ENCODE measurements around the gene ZNF200. TPM values are rescaled to one million over a fixed set of nuclear protein-coding genes. Genes with fewer than 3 reads are reported as not detected.

Gene ZNF200
- total and polyA plus RNA-seq, 2 donors (not counting 3 experiments of a cell fraction or from before 2014, with no cell fraction given): 2.8 to 10.0 TPM

- H3K27me3 ChIP-seq (ENCODE audit: control insufficient read depth in 2 of 2, insufficient read depth in 2 of 2, low read length in 2 of 2): peaks cover 10% of the 10 kb centered on the region in 2 experiments
- H2AFZ ChIP-seq (ENCODE audit: low read depth, low read length): no peak overlapping the region
- no peaks in the 10 kb centered on the region for H4K20me1 ChIP-seq (replicated peaks; ENCODE audit: control insufficient read depth, extremely low read depth, insufficient read depth, low read length)
- FAIRE-seq (no peak), DNase-seq (ENCODE audit: low read depth, low spot score) (no peak)
- dilution Hi-C loops (cut with MboI; ENCODE audit: extremely low pct_ligation_motif_present, low sequenced_read_pairs): no loop called here
- no peak overlapping the region for H3K4me3 ChIP-seq (replicated peaks in 1 of 3; ENCODE audit: insufficient read depth in 1 of 3, low read depth in 1 of 3, low read length in 3 of 3)
- H3K4me2 ChIP-seq (ENCODE audit: insufficient read depth, low read length): no peak overlapping the region
- H3K9ac ChIP-seq (replicated peaks; ENCODE audit: extremely low read depth, insufficient read depth, low read length): no peak overlapping the region
- no peaks in the 10 kb centered on the region for H3K9me1 ChIP-seq (replicated peaks; ENCODE audit: control insufficient read depth, extremely low read depth, insufficient read depth, low read length)
- H3K4me1 ChIP-seq (ENCODE audit: control insufficient read depth, extremely low read depth, insufficient read depth, low read length): peaks cover 15% of the 10 kb centered on the region
- no peak overlapping the region for H3K27ac ChIP-seq (ENCODE audit: insufficient read depth, low read depth, low read length)
- ChIA-PET CTCF (interaction anchor here (2.9 kb wide), 1 partner anchor 9 kb away, joined by 11 read pairs; no protein-coding TSS in a partner anchor), POLR2A (interaction anchor here (0.7 kb wide), 1 partner anchor 12 kb away, joined by 3 read pairs; no protein-coding TSS in a partner anchor)
- intact Hi-C loops (cut with micrococcal nuclease): loop anchor here (5.0 kb wide), 1 partner anchor 277 kb away; no protein-coding TSS in a partner anchor
- no peaks in the 10 kb centered on the region for H3K36me3 ChIP-seq (ENCODE audit: control insufficient read depth in 2 of 2, extremely low read depth in 1 of 2, insufficient read depth in 2 of 2, low read length in 2 of 2)
- BruUV-seq (replicated peaks): no TSS peak
- no peaks in the 10 kb centered on the region for H3K79me2 ChIP-seq (ENCODE audit: control insufficient read depth, insufficient read depth, low read length)
- TF ChIP-seq FOS (IDR thresholded peaks at IDR 0.05; ENCODE audit: borderline replicate concordance, insufficient read depth, low read length): no peak
- no peak for TF ChIP-seq JUN (IDR thresholded peaks at IDR 0.05; ENCODE audit: borderline replicate concordance, insufficient read depth, insufficient read length, low read depth)
- no peaks in the 10 kb centered on the region for H3K9me3 ChIP-seq (replicated peaks; ENCODE audit: control insufficient read depth, insufficient read depth, low read length)
Observed at GRCh38 chr16:3180445-3180878, 54.5 kb downstream of the ZNF200 start.

GRCh38 chr16:3179651-3180050 is 55.3 kb downstream of the ZNF200 start:
- peaks cover 18% of the 10 kb centered on the region for H3K4me1 ChIP-seq (ENCODE audit: control insufficient read depth, extremely low read depth, insufficient read depth, low read length)
- POLR2A ChIA-PET: interaction anchor here (0.6 to 0.7 kb wide), 2 partner anchors 45 to 253 kb away, joined by 5 to 8 read pairs; partner anchors contain the start of gene ZNF213
- BruUV-seq (replicated peaks): no TSS peak
- CTCF ChIA-PET: no interaction called here
- no peaks in the 10 kb centered on the region for H4K20me1 ChIP-seq (replicated peaks; ENCODE audit: control insufficient read depth, extremely low read depth, insufficient read depth, low read length)
- H3K79me2 ChIP-seq (ENCODE audit: control insufficient read depth, insufficient read depth, low read length): no peaks in the 10 kb centered on the region
- no peak overlapping the region for H3K4me2 ChIP-seq (ENCODE audit: insufficient read depth, low read length)
- no peak for TF ChIP-seq MYC (IDR thresholded peaks at IDR 0.05; ENCODE audit: low read depth, low read length)
- TF ChIP-seq POLR2AphosphoS5 (IDR thresholded peaks at IDR 0.05; ENCODE audit: insufficient read depth, low read depth, low read length): no peak
- no peak for TF ChIP-seq EZH2 (IDR thresholded peaks at IDR 0.05; ENCODE audit: borderline replicate concordance, low read depth, low read length, severe bottlenecking)
- DNase-seq (ENCODE audit: low read depth, low spot score): no peak
- no peaks in the 10 kb centered on the region for H3K9me1 ChIP-seq (replicated peaks; ENCODE audit: control insufficient read depth, extremely low read depth, insufficient read depth, low read length)
- H3K9me3 ChIP-seq (replicated peaks; ENCODE audit: control insufficient read depth, insufficient read depth, low read length): no peaks in the 10 kb centered on the region
- H3K36me3 ChIP-seq (ENCODE audit: control insufficient read depth in 2 of 2, extremely low read depth in 1 of 2, insufficient read depth in 2 of 2, low read length in 2 of 2): no peaks in the 10 kb centered on the region
- dilution Hi-C loops (cut with MboI; ENCODE audit: extremely low pct_ligation_motif_present, low sequenced_read_pairs) (no loop called here), intact Hi-C loops (cut with micrococcal nuclease) (loop anchor here (5.0 kb wide), 1 partner anchor 278 kb away; no protein-coding TSS in a partner anchor)
- H3K4me3 ChIP-seq (replicated peaks in 1 of 3; ENCODE audit: insufficient read depth in 1 of 3, low read depth in 1 of 3, low read length in 3 of 3): no peak overlapping the region
- H3K27me3 ChIP-seq (ENCODE audit: control insufficient read depth in 2 of 2, insufficient read depth in 2 of 2, low read length in 2 of 2): peaks cover 10% of the 10 kb centered on the region in 2 experiments
- FAIRE-seq: no peak
- H2AFZ ChIP-seq (ENCODE audit: low read depth, low read length): no peak overlapping the region
- H3K9ac ChIP-seq (replicated peaks; ENCODE audit: extremely low read depth, insufficient read depth, low read length): no peak overlapping the region
- H3K27ac ChIP-seq (ENCODE audit: insufficient read depth, low read depth, low read length): no peak overlapping the region

Measured in endothelial cell of umbilical vein (primary cell).